OCI-LY7 (cell line): ENCODE results near the gene NEMP2.

ENCODE experiments used
- EZH2phosphoT487 ChIP-seq: fragments of 200-600 bp; sonication (generic); IDR thresholded peaks from 2 replicates; pipeline ENCODE4 v1.6.1; 2018; ENCODE audit warnings: low read depth, borderline replicate concordance, mild to moderate bottlenecking, mixed run types, antibody characterized with exemption, low read length, moderate library complexity, mixed read lengths
- TF ChIP-seq, protein P1 (sequence below): fragments of 200-600 bp; sonication (generic); conservative IDR thresholded peaks from 2 replicates; pipeline ENCODE4 v1.5.1; 2014; ENCODE audit warnings: mild to moderate bottlenecking, antibody characterized with exemption, low read length, moderate library complexity, mixed read lengths

- TF ChIP-seq EZH2phosphoT487: no peak
- TF ChIP-seq, protein P1, sequence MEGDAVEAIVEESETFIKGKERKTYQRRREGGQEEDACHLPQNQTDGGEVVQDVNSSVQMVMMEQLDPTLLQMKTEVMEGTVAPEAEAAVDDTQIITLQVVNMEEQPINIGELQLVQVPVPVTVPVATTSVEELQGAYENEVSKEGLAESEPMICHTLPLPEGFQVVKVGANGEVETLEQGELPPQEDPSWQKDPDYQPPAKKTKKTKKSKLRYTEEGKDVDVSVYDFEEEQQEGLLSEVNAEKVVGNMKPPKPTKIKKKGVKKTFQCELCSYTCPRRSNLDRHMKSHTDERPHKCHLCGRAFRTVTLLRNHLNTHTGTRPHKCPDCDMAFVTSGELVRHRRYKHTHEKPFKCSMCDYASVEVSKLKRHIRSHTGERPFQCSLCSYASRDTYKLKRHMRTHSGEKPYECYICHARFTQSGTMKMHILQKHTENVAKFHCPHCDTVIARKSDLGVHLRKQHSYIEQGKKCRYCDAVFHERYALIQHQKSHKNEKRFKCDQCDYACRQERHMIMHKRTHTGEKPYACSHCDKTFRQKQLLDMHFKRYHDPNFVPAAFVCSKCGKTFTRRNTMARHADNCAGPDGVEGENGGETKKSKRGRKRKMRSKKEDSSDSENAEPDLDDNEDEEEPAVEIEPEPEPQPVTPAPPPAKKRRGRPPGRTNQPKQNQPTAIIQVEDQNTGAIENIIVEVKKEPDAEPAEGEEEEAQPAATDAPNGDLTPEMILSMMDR: no peak
Measured at GRCh38 chr2:190579915-190580846, 45.7 kb upstream of the NEMP2 start.
